Smooth muscle cell of the brain vasculature (primary cell): ENCODE results near the gene ACSS1.

Experiments
- DNase-seq: peaks from one replicate; pipeline ENCODE4 v3.0.0-alpha.2; 2012; ENCODE audit warnings: low read depth, low spot score

ACSS1 gene

DNA sequence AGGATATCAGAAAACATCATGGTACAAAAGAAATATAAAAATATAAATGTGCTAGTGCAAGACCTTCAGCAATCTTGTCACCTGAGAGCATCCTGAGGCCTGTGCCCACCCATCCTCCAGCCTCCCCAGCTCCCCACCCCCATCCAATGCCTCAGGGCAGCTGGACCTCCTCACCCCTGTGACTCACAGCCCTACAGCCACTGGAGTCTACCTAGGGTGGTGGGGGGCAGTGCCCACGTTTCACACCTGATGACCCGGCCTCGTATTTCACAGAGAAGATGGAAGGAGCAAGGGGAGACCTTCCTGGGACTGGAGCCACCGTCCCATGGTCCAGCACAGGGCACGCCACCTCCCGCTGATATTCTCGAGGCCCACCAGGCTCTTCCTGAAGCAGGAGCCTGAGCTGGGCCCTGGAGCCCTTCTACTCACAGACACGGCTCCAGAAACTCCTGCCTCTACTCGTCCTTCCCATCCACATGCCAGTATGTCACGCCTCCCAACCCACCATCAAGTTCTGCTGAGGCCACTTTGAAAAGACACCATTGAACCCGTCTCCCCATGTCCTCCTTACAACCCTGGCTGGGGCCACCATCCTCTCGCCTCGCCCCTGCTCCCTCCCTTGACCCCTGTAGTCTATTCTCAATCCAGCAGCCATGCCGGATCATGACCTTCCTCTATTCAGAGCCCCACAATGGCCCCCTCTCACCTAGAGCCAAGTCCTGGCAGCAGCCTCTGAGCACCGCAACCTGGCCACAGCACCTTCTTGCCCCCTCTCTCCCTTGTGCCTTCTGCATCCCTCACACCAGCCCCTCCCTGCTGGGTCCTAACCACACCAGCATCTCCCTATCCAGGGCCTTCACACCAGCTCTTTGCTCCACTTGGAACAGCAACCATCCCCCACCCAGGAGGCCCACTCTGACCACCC is 78.6 kb downstream of the ACSS1 start:
- no peak for DNase-seq

DNA sequence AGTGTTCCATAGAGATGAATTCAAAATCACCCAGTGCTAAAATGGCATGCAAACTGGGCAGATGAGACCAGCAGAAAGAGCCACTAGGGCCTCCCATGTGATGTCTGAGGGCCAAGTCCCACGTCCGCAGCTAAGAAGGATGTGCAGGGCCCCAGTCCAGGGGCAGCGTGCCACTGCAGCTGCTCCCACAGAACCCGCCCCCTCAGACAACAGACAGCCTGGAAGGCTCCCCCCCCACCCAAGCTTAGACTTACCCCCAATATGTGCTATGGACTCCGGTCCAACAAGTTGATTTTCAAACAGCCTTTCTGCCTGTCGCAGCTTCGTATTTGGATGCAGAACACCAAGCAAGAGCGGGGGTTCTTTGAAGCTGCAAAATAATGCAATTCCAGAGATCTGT is 79.4 kb downstream of the ACSS1 start:
- no peak for DNase-seq

DNA sequence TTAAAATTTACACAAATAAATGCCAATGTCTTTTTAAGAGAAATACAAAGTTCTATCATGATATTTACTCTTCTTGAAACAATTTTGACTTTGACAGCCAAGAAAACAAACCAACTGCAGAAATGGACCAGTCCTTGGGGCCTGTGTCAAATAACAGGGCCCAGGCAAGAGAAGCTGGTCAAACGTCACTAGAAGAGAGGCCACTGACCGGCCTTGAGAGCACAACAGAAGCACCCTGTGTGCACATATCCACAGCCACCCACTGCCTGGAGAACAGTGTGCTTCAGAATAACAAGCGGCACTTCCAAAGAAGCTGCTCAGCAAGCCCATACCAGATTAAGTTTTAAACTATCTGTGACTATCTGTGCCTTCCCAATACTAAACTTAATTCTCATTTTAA is 80.1 kb downstream of the ACSS1 start:
- DNase-seq, result no peak

DNA sequence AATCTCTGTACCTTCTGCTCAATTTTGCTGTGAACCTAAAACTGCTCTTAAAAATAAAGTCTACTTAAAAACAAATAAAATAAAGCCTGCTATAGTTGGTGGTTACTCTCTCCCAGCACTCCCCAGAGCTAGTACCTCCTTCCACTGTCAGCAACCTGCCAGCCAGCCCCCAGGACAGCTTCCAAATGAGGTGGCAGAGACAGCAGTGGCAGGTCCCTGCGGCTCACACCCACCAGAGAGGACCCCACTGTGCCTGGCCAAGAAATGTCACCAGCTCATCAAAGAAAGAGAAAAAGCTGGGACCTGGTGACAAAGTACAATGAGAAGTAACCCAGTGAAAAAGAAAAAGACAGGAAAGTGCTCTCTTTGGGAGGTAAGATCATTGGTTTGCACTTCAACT is 80.6 kb downstream of the ACSS1 start:
- DNase-seq, result no peak

DNA sequence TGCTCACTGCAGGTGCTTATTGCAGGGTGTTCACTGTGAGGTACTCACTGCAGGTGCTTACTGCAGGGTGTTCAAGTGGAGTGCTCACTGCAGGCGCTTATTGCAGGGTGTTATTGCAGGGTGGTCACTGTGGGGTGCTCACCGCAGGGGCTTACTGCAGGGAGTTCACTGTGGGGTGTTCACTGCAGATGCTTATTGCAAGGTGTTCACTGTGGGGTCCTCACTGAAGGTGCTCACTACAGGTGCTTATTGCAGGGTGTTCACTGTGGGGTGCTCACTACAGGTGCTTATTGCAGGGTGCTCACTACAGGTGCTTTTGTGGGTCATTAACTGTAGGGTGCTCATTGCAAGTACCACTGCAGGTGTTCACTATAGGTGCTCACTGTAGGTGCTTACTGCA is 85.6 kb downstream of the ACSS1 start:
- DNase-seq, result no peak

DNA sequence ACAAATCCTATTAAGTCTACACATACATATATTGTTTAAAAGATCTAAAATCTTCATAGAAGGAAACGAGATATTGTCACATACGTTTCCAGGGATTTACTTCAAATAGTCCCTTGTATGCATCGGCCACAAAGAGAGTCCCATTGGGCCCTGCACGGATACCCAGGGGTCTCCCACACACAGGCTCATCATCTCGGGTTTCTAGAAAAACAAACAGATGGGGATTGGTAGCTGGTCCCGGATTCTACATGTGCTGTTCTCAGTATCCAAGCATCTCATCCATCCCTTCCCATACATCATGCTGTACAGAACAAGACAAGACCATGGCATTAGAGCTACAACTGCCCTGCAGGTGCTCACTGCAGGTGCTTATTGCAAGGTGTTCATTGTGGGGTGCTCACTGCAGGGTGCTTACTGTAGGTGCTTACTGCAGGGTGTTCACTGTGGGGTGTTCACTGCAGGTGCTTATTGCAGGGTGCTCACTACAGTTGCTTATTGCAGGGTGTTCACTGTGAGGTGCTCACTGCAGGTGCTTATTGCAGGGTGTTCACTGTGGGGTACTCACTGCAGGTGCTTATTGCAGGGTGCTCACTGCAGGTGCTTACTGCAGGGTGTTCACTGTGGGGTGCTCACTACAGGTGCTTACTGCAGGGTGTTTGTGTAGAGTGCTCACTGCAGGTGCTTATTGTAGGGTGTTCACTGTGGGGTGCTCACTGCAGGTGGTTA is 86.4 kb downstream of the ACSS1 start:
- DNase-seq, result no peak

DNA sequence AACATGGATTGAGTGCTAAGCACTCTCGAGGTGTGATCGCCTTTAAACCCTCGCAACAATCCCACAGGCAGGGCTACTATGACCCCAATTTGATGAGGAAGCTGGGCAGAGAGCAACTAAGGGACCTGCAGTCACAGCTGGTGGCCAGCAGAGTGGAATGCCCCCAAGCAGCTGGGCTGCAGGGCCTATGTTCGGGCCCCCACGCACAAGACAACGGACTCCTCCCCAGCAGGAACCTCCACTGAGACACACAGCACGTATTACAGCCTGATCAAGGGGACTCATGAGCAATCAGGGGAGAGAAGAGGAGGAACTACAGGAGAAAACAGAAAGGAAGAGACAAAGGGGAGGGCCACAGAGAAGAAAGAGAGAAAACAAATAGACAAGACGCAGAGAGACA is 87.2 kb downstream of the ACSS1 start:
- DNase-seq, result no peak

DNA sequence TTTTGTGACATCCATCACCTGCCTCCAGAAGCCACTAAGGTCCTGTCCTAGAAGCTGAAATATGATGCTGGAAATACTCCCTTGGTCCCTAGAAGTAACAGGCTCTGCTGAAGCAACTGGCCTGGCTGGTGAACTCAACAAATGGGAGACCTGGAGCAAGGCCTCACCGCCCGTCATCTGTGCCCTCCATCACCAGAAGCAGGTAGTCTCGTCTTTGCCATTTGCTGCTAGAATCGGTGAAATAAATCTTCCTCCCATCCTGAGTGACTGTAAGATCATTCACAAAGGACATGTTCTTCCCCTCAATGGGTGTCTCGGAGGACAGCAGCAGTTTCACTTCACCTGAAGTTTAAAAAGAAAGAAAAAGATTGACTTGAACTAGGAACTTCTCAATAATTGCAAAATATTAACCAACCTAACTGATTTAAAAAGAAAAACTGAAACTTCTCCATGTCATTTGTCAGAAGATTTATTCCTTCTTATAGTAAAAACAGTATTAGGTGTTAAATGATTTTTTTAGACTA is 87.8 kb downstream of the ACSS1 start:
- no peak for DNase-seq

DNA sequence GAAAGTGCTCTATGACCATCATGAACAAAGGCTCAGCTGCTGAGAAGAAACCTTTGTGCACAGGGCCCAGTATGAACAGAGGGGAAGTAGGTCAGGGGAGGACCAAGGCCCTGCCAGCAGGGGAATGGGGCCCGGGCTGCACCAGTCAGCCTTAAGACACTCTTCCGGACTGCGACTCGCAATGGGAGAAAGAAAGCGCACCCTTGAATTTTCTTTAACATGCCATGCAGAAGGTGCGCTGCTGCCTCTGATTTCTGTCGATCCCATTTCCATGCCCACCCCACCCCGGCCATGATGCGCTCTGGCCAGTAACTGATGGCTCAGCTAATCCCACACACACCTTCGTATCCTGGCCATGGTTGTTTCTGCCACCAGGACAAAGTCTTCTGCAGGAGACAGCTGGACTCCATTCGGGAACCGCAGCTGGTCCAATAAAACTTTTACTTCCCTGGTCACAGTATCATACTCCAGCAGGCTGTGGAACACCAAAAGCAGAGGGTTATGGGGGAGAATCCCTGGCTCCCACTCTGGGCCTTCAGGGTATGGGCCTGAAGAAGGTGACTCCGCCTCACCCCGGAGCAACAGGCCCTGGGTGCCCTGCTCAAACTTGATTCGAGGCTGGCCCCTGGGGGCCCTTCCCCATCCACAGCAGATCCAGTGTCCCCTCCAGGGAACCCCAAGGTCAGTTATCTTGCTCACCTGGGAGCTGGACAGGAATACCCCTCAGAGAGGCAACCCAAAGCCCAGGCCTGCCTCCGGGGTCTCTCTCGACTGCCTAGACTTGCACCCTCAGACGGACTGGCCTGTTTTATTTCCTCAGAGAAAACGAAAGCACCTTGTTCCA is 88.5 kb downstream of the ACSS1 start:
- no peak for DNase-seq

DNA sequence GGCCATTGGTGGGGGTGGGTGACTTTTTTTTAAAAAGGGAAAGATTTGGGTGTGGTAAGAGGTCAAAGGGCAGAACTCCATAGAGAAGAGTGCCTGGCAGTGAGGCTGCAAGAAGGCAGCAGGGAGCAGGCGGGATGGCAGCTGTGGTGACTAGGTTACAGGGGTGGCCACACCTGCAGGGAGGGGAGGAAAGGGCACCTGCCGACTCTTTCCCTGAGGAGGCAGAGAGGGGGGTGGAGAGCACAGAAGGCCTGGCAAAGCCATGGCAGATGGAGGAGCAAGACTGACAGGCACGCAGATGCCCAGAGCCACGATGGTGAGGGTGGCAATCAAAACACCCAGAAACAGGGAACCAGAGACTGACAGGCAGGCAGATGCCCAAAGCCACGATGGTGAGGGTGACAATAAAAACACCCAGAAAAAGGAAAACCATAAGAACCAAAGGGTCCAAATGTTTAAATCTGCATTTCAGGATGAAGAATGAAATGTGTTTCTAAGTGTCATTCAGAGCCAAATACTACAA is 89.6 kb downstream of the ACSS1 start:
- DNase-seq, result no peak

DNA sequence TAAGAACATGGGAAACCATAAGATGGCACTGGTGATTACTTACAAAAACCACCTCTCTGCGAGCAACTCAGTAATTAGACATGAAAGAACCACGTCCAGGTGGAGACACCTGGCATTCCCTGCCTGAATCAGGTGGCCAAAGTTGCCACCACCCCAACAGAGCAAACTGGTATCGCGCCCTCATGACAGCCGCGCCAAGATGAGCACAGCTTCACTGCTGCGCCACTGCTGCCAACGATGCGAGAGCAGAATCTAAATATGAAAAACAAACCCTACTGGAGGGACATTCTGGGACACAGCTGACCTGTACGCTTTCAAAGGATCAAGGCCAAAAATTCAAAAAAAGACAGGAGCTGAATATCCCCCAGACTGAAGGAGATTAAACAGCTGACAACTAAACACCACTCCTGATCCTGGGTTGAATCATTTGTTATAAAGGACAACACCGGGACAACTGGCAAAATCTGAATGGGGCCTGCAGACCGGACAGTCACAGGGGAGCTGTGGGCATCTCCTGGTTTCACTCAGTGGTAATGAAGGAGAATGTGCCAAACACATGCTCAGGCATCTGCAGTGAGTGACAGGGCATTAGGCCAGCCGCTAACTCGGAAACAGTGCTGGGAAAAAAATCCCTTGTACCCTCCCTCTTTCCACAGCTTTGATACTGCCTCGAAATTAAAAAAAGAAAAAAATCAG is 91.5 kb downstream of the ACSS1 start:
- no peak for DNase-seq

DNA sequence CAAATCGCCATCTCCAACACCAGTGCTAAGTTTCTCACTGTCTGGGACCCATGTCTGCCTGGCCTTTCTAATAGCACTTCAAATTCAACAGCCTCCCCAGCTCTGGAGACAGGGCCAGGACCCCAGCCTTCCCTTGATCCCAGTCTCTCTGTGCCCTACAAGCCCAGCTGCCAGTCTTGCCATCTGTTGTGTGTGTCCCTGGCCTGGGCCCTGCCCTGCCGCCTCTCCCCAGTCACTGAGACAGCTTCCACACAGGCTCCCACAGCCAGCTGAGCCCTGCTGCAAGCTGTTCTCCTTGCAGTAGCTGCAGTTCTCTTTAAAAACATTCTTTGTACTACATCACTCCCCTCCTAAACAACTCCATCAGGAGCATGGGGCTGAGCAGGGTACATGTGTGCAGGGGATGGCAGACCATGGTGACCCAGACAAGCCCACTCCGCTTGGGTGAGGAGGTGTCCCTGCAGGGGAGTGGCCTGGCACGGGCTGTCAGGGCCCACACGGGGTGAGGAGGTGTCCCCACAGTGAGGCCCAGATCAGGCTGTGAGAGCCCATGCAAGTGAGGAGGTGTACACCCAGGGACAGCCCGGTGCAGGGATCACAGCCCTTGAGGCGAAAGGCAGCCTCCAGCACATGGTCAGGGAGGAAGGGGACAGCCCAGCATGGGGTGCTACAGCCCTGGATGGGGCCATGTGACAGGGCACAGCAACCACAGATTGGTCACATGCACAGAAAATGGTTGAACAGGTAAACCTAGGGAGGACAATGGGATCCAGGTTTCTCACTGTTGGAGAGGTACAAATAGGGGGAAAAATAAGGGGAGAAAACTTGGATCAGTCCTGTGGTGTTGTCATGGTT is 92.6 kb downstream of the ACSS1 start:
- no peak for DNase-seq

DNA sequence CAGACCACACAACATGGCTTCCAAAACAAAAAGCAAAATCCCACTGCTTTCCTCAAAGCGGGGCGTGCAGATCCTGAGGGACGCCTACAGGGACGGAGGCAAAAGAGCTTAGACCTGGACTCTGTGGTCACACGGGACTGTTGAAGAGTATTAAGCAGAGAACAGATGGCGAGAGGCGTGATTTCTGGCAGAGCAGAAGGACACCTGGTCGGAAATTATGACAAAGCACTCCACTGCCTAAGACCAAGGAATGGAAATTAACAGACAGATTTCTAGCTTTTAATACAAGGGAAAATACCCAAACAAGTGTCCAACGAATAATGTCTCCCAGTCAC is 93.5 kb downstream of the ACSS1 start:
- DNase-seq, result no peak

DNA sequence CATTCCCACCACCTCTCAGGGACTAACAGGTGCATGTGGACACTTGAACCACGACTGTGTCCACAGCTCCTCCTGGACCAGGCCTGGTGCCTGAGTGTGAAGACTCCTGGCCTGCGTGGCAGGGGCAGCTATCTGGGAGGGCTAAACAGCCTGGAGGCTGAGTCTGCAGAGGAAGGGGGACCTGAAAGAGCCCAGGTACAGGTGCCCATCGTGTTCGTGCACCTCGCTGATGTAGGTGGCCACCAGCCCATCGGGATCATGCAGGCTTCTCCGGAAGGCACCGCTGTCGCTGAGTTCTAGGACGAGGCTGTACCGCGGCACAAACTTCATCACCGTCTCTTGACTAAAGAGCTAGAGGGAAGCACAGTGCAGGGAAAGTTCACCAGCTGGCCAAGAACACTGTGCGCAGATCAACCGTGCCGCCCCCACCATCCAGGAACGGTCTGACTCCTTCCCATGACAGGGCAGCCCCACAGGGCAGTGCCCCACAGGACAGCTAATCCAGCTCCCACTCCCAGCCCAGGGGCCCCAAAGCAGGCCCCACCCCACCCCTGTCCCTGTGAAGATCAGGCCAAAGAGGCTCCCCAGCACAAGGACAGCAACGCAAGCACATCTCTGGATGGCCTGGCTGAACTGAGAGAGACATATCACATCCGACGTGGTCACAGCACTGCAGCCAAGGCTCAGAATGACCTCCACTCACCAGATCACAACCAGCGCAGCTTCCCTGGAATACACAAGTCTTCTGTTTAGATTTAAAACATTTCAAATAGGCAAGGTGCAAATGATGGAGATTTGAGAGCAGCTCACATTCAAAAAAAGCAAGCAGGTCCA is 94.0 kb downstream of the ACSS1 start:
- DNase-seq, result no peak

DNA sequence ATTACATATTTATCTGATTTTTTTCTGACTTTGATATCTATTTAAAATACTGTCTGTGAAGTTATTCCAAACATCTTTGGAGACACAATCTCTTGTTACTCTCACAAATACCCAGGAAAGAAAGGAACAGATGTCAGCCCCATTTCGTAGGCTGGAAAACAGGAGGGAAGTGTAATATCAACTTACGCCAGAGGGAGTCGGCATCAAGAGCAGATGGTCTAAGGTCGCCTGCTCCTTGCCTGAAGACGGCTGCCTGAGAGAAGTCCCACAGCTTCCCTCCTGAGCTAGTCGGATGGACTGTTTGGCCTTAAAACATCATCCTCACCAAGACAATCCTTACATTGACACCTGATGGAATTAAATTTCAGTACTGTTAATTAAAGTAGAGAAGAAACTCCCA is 95.4 kb downstream of the ACSS1 start:
- DNase-seq, result no peak

DNA sequence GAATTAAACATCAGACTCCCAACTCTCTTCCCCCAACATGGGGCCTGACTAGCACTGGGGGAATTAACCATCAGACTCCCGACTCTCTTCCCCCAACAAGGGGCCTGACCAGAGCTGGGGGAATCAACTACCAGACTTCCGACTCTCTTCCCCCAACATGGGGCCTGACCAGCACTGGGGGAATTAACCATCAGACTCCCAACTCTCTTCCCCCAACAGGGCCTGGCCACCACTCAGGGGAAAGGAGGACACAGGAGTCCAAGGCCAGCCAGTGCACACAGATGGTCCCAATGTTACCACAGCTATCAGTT is 95.8 kb downstream of the ACSS1 start:
- DNase-seq, result no peak

DNA sequence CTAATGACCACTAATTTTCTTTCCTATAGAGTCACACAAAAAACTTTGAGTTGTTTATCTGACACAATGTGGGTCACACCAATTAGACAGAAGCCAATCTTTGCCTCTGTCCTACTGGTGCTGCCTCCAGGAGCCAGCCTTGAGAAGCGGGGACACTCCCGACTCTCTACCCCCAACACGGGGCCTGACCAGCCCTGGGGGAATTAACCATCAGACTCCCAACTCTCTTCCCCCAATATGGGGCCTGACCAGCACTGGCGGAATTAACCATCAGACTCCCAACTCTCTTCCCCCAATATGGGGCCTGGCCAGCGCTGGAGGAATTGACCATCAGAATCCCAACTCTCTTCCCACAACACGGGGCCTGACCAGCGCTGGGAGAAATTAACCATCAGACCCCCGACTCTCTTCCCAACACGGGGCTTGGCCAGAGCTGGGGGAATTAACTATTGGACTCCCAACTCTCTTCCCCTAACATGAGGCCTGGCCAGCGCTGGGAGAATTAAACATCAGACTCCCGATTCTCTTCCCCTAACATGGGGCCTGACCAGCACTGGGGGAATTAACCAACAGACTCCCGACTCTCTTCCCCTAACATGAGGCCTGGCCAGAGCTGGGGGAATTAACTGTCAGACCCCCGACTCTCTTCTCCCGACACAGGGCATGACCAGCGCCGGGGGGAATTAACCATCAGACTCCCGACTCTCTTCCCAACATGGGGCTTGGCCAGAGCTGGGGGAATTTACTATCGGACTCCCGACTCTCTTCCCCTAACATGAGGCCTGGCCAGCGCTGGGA is 96.4 kb downstream of the ACSS1 start:
- no peak for DNase-seq

DNA sequence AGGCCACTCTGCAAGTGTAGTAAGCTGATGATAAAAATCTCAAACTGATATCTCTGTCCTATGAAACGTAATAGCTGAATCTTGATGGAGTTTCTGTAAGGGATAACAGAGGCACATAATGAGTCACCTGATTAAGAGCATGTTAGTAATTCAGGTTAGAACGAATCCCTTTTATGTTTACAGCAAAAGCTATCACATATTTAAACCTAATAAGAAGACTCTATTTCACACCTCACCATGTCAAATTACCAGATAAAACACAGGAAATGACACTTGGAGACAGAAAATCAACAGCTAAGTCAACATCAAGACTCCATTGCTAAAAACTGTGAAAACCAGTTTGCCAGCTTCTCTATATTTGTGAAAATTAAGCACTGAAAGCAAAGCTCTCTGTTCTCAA is 97.1 kb downstream of the ACSS1 start:
- no peak for DNase-seq

DNA sequence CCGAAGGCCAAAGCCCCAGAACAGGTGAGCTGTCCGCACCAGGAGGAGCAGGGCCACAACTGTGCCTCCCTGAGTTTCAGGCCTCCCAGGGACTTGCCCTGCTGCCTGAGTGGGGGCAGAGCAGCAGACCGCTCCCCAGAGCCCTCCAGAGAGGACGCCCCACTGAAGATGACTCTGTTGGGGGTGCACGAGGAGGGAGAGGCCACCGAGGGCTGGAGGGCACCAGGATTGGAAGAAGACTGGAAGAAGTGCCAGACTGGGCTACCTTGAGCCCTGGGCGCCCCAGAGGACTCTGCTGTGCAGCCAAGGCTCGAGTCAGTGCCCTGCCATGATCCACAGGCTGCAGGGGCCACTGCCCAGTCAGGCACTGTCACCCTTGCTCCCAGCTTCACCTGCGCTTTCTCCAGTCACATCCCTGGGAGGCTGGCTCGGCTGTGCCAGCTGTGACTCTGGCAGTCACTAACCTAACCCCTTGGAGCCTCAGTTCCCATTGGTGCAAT is 97.6 kb downstream of the ACSS1 start:
- no peak for DNase-seq
